Caco-2 (cell line): ENCODE results near the gene HACD4. TPM values are rescaled to one million over a fixed set of nuclear protein-coding genes. Genes with fewer than 3 reads are reported as not detected.

ENCODE experiments used
- BruUV-seq: library from RNA; stranded (reverse); fragments of 400-500 nt; replicated peaks from 2 replicates; lab custom pipeline; 2021; lab: Mats Ljungman, UMichigan
- CTCF ChIA-PET: fragments of 300-600 bp; sonication (Branson Sonifier 250); formaldehyde crosslinking; loops from one replicate; lab custom pipeline; 2022; ENCODE audit warnings: antibody characterized with exemption; lab: Charles Lee
- POLR2A ChIA-PET: fragments of 300-600 bp; sonication (Branson Sonifier 250); formaldehyde crosslinking; loops from one replicate; lab custom pipeline; 2022; ENCODE audit warnings: antibody characterized with exemption; lab: Charles Lee
- DNase-seq, 2 experiments: peaks; one replicate each; pipeline versions ENCODE4 v3.0.0 to v3.0.0-alpha.2; 2020 to 2022
- H3K27me3 ChIP-seq: replicated peaks from 2 replicates; pipeline ENCODE4 v1.6.0; 2011; ENCODE audit warnings: low read length; ENCODE audit not compliant: control insufficient read depth, insufficient read depth
- H3K36me3 ChIP-seq: 2 replicates; pipeline ENCODE4 v1.5.1; 2011; ENCODE audit warnings: low read length; ENCODE audit not compliant: control insufficient read depth, insufficient read depth
- H3K4me1 ChIP-seq: fragments of 250-450 bp; sonication (Bioruptor Pico); 2 replicates; pipeline ENCODE4 v1.5.1; 2020; ENCODE audit warnings: mild to moderate bottlenecking
- H3K4me3 ChIP-seq: 2 replicates; pipeline ENCODE4 v1.5.1; 2011; ENCODE audit warnings: low read depth, mild to moderate bottlenecking, control low read depth, low read length
- H3K9me3 ChIP-seq: fragments of 250-450 bp; sonication (Bioruptor Pico); 2 replicates; pipeline ENCODE4 v1.5.1; 2020; ENCODE audit warnings: mild to moderate bottlenecking, moderate library complexity
- H3K27ac Mint-ChIP-seq: one replicate; pipeline ENCODE4 v1.8.0; 2022; ENCODE audit warnings: mixed read lengths; ENCODE audit not compliant: unreplicated experiment
- H3K27me3 Mint-ChIP-seq: one replicate; pipeline ENCODE4 v1.8.0; 2022; ENCODE audit warnings: mixed read lengths; ENCODE audit not compliant: insufficient read depth, unreplicated experiment
- H3K36me3 Mint-ChIP-seq: one replicate; pipeline ENCODE4 v1.8.0; 2022; ENCODE audit warnings: mild to moderate bottlenecking, mixed read lengths; ENCODE audit not compliant: insufficient read depth, unreplicated experiment
- H3K4me1 Mint-ChIP-seq: one replicate; pipeline ENCODE4 v1.8.0; 2022; ENCODE audit warnings: low read depth, mixed read lengths; ENCODE audit not compliant: unreplicated experiment
- H3K4me3 Mint-ChIP-seq: one replicate; pipeline ENCODE4 v1.8.0; 2022; ENCODE audit warnings: mild to moderate bottlenecking, moderate library complexity, mixed read lengths; ENCODE audit not compliant: unreplicated experiment
- H3K9me3 Mint-ChIP-seq: one replicate; pipeline ENCODE4 v1.8.0; 2022; ENCODE audit warnings: mixed read lengths; ENCODE audit not compliant: unreplicated experiment
- CTCF ChIP-seq, 2 experiments: fragments of 200-600 bp in 1 of 2; IDR thresholded peaks; 1 replicate in 1 of 2; 2 replicates in 1 of 2; pipeline versions ENCODE4 v1.5.1 to v1.8.0; 2011 to 2022; ENCODE audit warnings: antibody characterized with exemption in 1 of 2, control low read depth in 1 of 2, inconsistent platforms in 1 of 2, low read depth in 1 of 2, low read length in 1 of 2, mild to moderate bottlenecking in 1 of 2, moderate library complexity in 1 of 2; ENCODE audit not compliant: insufficient read depth in 1 of 2, severe bottlenecking in 1 of 2, unreplicated experiment in 1 of 2
- intact Hi-C: fragments of 100-400 bp; cut with micrococcal nuclease; formaldehyde crosslinking; loops from one replicate; pipeline ENCODE4 v1.10.0; 2022; ENCODE audit not compliant: unreplicated experiment
- total RNA-seq: library from RNA; stranded (reverse); gene quantifications from 2 replicates; pipeline ENCODE4 v1.2.3, GENCODE V29; 2022

The HACD4 gene
- total RNA-seq, 1 experiment from 2014 or later = not detected

DNA sequence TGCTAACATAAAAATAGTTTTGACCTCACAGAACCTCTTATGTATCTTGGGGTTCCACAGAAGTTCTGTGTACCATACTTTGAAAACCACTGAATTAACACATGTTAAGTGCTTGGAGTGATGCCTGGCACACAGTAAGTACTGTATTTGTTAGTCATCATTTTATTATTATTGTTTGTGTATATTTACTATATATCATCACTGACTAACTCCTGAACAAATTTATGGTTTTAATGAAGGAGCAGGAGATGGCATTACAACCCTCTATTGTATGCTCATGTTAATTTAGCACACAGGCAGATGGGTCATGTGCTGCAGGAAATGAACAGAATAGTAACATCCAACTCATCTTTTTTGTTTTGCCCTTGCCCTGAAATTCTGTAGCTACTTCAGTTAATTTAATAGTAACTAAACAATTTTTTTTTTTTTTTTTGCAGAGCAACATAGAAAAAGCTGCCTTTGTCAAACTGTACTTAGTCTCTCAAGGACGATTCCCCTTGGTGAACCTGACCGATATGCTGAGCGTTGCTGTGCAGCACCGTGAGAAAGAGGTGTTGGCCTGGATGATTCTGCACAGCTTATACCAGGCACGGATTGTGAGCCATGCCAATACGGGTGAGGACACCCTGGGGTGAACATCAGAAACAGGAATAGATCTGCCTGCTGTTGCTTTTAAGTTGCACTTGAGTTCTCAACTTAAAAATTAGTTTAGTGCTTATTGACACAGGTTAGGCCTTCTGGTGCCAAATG, 45.4 kb downstream of the HACD4 start:
- H3K4me1 ChIP-seq = no peaks in the 10 kb centered on the region
- H3K4me1 Mint-ChIP-seq = no peaks in the 10 kb centered on the region
- no peaks in the 10 kb centered on the region for H3K27me3 Mint-ChIP-seq
- H3K27me3 ChIP-seq = no peaks in the 10 kb centered on the region
- H3K36me3 Mint-ChIP-seq = peaks cover 4% of the 10 kb centered on the region
- ChIA-PET CTCF (no interaction called here), POLR2A (no interaction called here)
- no peaks in the 10 kb centered on the region for H3K9me3 Mint-ChIP-seq
- intact Hi-C loops = no loop called here
- H3K36me3 ChIP-seq = no peaks in the 10 kb centered on the region; the same call in 1 of the 2 replicates
- DNase-seq = no peak
- no peak overlapping the region for H3K4me3 Mint-ChIP-seq
- no peak overlapping the region for H3K4me3 ChIP-seq
- TF ChIP-seq CTCF (IDR thresholded peaks at IDR 0.05; ENCODE audit: insufficient read depth in 1 of 2, low read depth in 1 of 2, low read length in 1 of 2, severe bottlenecking in 1 of 2, unreplicated experiment in 1 of 2) = no peak
- no TSS peak for BruUV-seq
- H3K9me3 ChIP-seq = no peaks in the 10 kb centered on the region
- H3K27ac Mint-ChIP-seq = no peak overlapping the region

DNA sequence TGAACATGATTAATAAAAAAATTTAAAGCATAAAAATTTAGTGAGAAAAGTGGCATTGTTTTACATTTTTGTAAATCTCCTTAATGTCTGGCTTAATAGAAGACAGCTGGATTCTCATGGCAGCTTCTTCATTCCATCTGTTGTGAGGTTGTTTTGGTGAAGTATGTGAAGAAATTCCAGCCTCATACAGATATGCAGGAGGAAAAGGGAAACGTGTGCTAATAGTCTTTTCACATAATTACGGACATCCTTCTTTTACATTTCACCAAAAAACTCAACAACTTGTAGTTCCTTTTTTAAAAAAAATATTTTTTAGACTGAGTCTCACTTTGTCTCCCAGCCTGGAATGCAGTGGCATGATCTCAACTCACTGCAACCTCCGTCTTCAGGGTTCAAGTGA, 46.9 kb downstream of the HACD4 start:
- no peak overlapping the region for H3K27ac Mint-ChIP-seq
- no peaks in the 10 kb centered on the region for H3K36me3 ChIP-seq
- DNase-seq = no peak
- no peaks in the 10 kb centered on the region for H3K27me3 ChIP-seq
- H3K4me3 Mint-ChIP-seq = no peak overlapping the region
- H3K4me1 Mint-ChIP-seq = no peaks in the 10 kb centered on the region
- ChIA-PET CTCF (interaction anchor here (0.6 kb wide), 1 partner anchor 45 kb away, joined by 6 read pairs; no protein-coding TSS in a partner anchor), POLR2A (no interaction called here)
- H3K9me3 Mint-ChIP-seq = no peaks in the 10 kb centered on the region
- H3K4me1 ChIP-seq = no peaks in the 10 kb centered on the region
- BruUV-seq = no TSS peak
- no peaks in the 10 kb centered on the region for H3K27me3 Mint-ChIP-seq
- intact Hi-C loops = no loop called here
- H3K9me3 ChIP-seq = no peaks in the 10 kb centered on the region
- peaks cover 4% of the 10 kb centered on the region for H3K36me3 Mint-ChIP-seq
- no peak overlapping the region for H3K4me3 ChIP-seq
- TF ChIP-seq CTCF (IDR thresholded peaks at IDR 0.05; ENCODE audit: insufficient read depth in 1 of 2, low read depth in 1 of 2, low read length in 1 of 2, severe bottlenecking in 1 of 2, unreplicated experiment in 1 of 2) = no peak

DNA sequence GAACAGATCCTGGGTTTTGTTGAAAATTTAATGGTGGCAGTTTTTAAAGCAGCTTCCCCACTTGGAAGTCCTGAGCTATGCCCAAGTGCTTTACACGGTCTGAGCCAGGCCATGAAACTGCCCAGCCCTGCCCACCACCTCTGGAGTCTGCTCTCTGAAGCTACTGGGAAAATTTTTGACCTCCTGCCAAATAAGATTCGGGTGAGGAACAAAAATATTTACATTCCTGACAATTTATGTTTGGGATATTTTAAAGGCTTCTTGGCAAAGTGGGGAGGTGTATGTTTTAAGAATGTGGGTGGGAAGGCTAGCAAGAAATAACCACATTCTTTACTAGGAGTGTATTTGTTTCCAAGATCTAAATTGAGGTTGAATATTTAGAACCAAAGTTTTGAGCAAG, 50.0 kb downstream of the HACD4 start:
- intact Hi-C loops = no loop called here
- H3K9me3 ChIP-seq = no peaks in the 10 kb centered on the region
- TF ChIP-seq CTCF (IDR thresholded peaks at IDR 0.05; ENCODE audit: insufficient read depth in 1 of 2, low read depth in 1 of 2, low read length in 1 of 2, severe bottlenecking in 1 of 2, unreplicated experiment in 1 of 2) = no peak
- no peak overlapping the region for H3K4me3 ChIP-seq
- BruUV-seq = no TSS peak
- H3K36me3 Mint-ChIP-seq = no peaks in the 10 kb centered on the region
- H3K27me3 Mint-ChIP-seq = no peaks in the 10 kb centered on the region
- ChIA-PET CTCF (no interaction called here), POLR2A (no interaction called here)
- no peaks in the 10 kb centered on the region for H3K4me1 Mint-ChIP-seq
- no peak for DNase-seq
- no peak overlapping the region for H3K4me3 Mint-ChIP-seq
- H3K4me1 ChIP-seq = no peaks in the 10 kb centered on the region
- no peaks in the 10 kb centered on the region for H3K27me3 ChIP-seq
- no peaks in the 10 kb centered on the region for H3K9me3 Mint-ChIP-seq
- H3K36me3 ChIP-seq = no peaks in the 10 kb centered on the region
- no peak overlapping the region for H3K27ac Mint-ChIP-seq
